Kidney (tissue), 14 donors: Measurements from ENCODE around the gene CFAP221. TPM values are rescaled to one million over a fixed set of nuclear protein-coding genes. Genes with fewer than 3 reads are reported as not detected.
"Not testable (repeated sequence)": the region's sequence is repeated elsewhere in the genome, so short reads cannot be mapped to it uniquely, and the experiment has no call there.

ENCODE experiments used
- DNase-seq, 5 donors: peaks; one replicate each; pipeline ENCODE4 v3.0.0-alpha.2; 2013 to 2020
- FAIRE-seq: peaks from 2 replicates; lab custom pipeline; 2012; peaks lifted over from hg19 to GRCh38; lab: Jason Lieb, UNC
- H3K27ac ChIP-seq, 2 donors: one replicate each; pipeline ENCODE4 v1.7.0; 2013; ENCODE audit warnings: low read depth in 2 of 2, low read length in 2 of 2, inconsistent platforms in 1 of 2
- H3K27me3 ChIP-seq: one replicate; pipeline ENCODE4 v1.7.1; 2013; ENCODE audit warnings: low read length, inconsistent platforms; ENCODE audit not compliant: control insufficient read depth, insufficient read depth
- H3K36me3 ChIP-seq, 3 donors: one replicate each; pipeline versions ENCODE4 v1.7.0 to v1.7.1; 2013; ENCODE audit warnings: low read length in 3 of 3, control low read depth in 1 of 3, inconsistent platforms in 1 of 3; ENCODE audit not compliant: insufficient read depth in 3 of 3, control insufficient read depth in 2 of 3
- H3K4me1 ChIP-seq, 3 donors: one replicate each; pipeline versions ENCODE4 v1.7.0 to v1.7.1; 2013; ENCODE audit warnings: low read length in 3 of 3, inconsistent platforms in 1 of 3, low read depth in 1 of 3; ENCODE audit not compliant: control insufficient read depth in 2 of 3, insufficient read depth in 2 of 3
- H3K4me3 ChIP-seq, 3 donors: one replicate each; pipeline versions ENCODE4 v1.7.0 to v1.8.1; 2013; ENCODE audit warnings: low read length in 3 of 3, control low read depth in 1 of 3, inconsistent platforms in 1 of 3
- H3K9ac ChIP-seq, 3 donors: one replicate each; pipeline versions ENCODE4 v1.7.0 to v1.7.1; 2013; ENCODE audit warnings: low read length in 3 of 3, control low read depth in 1 of 3, inconsistent platforms in 1 of 3
- H3K9me3 ChIP-seq, 3 donors: one replicate each; pipeline versions ENCODE4 v1.7.0 to v1.7.1; 2013; ENCODE audit warnings: low read length in 3 of 3, control low read depth in 1 of 3, inconsistent platforms in 1 of 3; ENCODE audit not compliant: control insufficient read depth in 2 of 3, insufficient read depth in 1 of 3
- CTCF ChIP-seq: IDR thresholded peaks from 3 replicates; pipeline ENCODE4 v1.5.1; 2012; ENCODE audit warnings: mild to moderate bottlenecking, moderate library complexity, borderline replicate concordance; ENCODE audit not compliant: insufficient read depth; ENCODE audit errors: extremely low read depth
- intact Hi-C: fragments of 100-400 bp; cut with DNase I; formaldehyde crosslinking; loops from one replicate; pipeline ENCODE4 v1.11.1; 2022
- polyA plus RNA-seq: library from polyadenylated mRNA; stranded (reverse); fragments of 350-450 nt; fragmentation: Illumina TruSeq; extraction: RNeasy Lipid Tissue Mini Kit (QIAGEN cat#74804); gene quantifications from one replicate; pipeline ENCODE4 v1.2.3, GENCODE V29; 2014; ENCODE audit warnings: low read depth, low replicate concordance; ENCODE audit not compliant: insufficient read depth
- total RNA-seq: library from RNA; stranded (reverse); fragmentation: NEBNext Ultra II Directional; extraction: Animal tissue kit (Norgen Biotek cat#: 25700); gene quantifications from one replicate; pipeline ENCODE4 v1.2.1, GENCODE V29; 2021
- donor health status: control.
- donor health status: control.
- donor health status: control.
- donor health status: control.
- donor health status: control.
- donor health status: DM: yes; HTN: yes; CAD: no.
- donor health status: Normal renal cell carcinoma (clear cell type).

Gene CFAP221
- total and polyA plus RNA-seq, 2 donors from 2014 or later = 15.9 to 58.7 TPM

GRCh38 chr2:119616421-119616820 lies 72.2 kb downstream of the CFAP221 start:
- no peaks in the 10 kb centered on the region for H3K27me3 ChIP-seq
- intact Hi-C loops = no loop called here
- H3K27ac ChIP-seq = no peak overlapping the region
- FAIRE-seq (no peak), DNase-seq (no peak)
- no peak overlapping the region for H3K4me3 ChIP-seq
- H3K4me1 ChIP-seq = no peaks in the 10 kb centered on the region
- no peak for TF ChIP-seq CTCF
- no peak overlapping the region for H3K9ac ChIP-seq
- H3K9me3 ChIP-seq = peaks cover 0 to 5% (median 0%) of the 10 kb centered on the region in 3 donors
- no peaks in the 10 kb centered on the region for H3K36me3 ChIP-seq

GRCh38 chr2:119617455-119617854 lies 73.2 kb downstream of the CFAP221 start:
- Histone ChIP-seq H3K27ac (no peak overlapping the region), H3K4me3 (no peak overlapping the region), H3K9me3 (peaks cover 0 to 5% (median 0%) of the 10 kb centered on the region in 3 donors), H3K9ac (no peak overlapping the region), H3K36me3 (no peaks in the 10 kb centered on the region), H3K4me1 (no peaks in the 10 kb centered on the region), H3K27me3 (no peaks in the 10 kb centered on the region)
- TF ChIP-seq CTCF = no peak
- no peak for FAIRE-seq
- no peak for DNase-seq
- intact Hi-C loops = no loop called here

- FAIRE-seq, H3K4me3 ChIP-seq, H3K4me1 ChIP-seq, intact Hi-C loops, H3K27me3 ChIP-seq, H3K9ac ChIP-seq, H3K27ac ChIP-seq, H3K9me3 ChIP-seq, DNase-seq, H3K36me3 ChIP-seq: not testable (repeated sequence)
These were observed 74.5 kb downstream of the CFAP221 start for GRCh38 chr2:119618725-119619124.

GRCh38 chr2:119625226-119625625 lies 81.0 kb downstream of the CFAP221 start:
- intact Hi-C loops = no loop called here
- no peak for FAIRE-seq
- no peak overlapping the region for H3K27ac ChIP-seq

More at GRCh38 chr2:119625226-119625625, 81.0 kb downstream of the CFAP221 start:
- Histone ChIP-seq H3K9ac (no peak overlapping the region), H3K36me3 (no peaks in the 10 kb centered on the region), H3K4me3 (no peak overlapping the region), H3K9me3 (peaks cover 0 to 3% (median 0%) of the 10 kb centered on the region in 3 donors), H3K4me1 (no peaks in the 10 kb centered on the region), H3K27me3 (no peaks in the 10 kb centered on the region)
- no peak for DNase-seq
- no peak for TF ChIP-seq CTCF
